ENCODE measurements around the gene COMMD7. TPM values are rescaled to one million over a fixed set of nuclear protein-coding genes. Genes with fewer than 3 reads are reported as not detected.
"Not testable (repeated sequence)": the region's sequence is repeated elsewhere in the genome, so short reads cannot be mapped to it uniquely, and the experiment has no call there.

COMMD7 gene
- total RNA-seq, 2 experiments from 2014 or later = 35.9 to 38.8 TPM

GRCh38 chr20:32711346-32711745 is 31.9 kb downstream of the COMMD7 start:
- no peak for ATAC-seq
- Mint-ChIP-seq H3K27ac (no peak overlapping the region), H3K4me3 (no peak overlapping the region), H3K9me3 (ENCODE audit: low read depth) (no peaks in the 10 kb centered on the region), H3K4me1 (peaks cover 7% of the 10 kb centered on the region), H3K27me3 (no peaks in the 10 kb centered on the region), H3K36me3 (ENCODE audit: low read depth) (peaks cover 8% of the 10 kb centered on the region)
- ChIA-PET POLR2A (no interaction called here), CTCF (interaction anchor here (0.6 to 1.0 kb wide), 2 partner anchors 51 to 70 kb away, joined by 3 to 4 read pairs; no protein-coding TSS in a partner anchor)
- intact Hi-C loops (cut with DNase I, micrococcal nuclease) = no loop called here
- no peak for DNase-seq

- intact Hi-C loops (cut with DNase I, micrococcal nuclease) = no loop called here
- ATAC-seq = no peak
- no peaks in the 10 kb centered on the region for H3K9me3 Mint-ChIP-seq (ENCODE audit: low read depth)
- peaks cover 7% of the 10 kb centered on the region for H3K4me1 Mint-ChIP-seq
- no peak overlapping the region for H3K27ac Mint-ChIP-seq
- H3K36me3 Mint-ChIP-seq (ENCODE audit: low read depth) = peaks cover 8% of the 10 kb centered on the region
- no peak overlapping the region for H3K4me3 Mint-ChIP-seq
- DNase-seq = no peak
- H3K27me3 Mint-ChIP-seq = no peaks in the 10 kb centered on the region
- ChIA-PET CTCF (interaction anchor here (0.6 to 1.5 kb wide), 3 partner anchors 31 to 69 kb away, joined by 3 to 9 read pairs (median 3); partner anchors contain the start of gene C20orf203), POLR2A (interaction anchor here (0.7 kb wide), 1 partner anchor 564 kb away, joined by 6 read pairs; no protein-coding TSS in a partner anchor)
Measured at GRCh38 chr20:32709632-32710121, 33.6 kb downstream of the COMMD7 start.

- CTCF ChIA-PET = interaction anchor here (0.6 to 1.5 kb wide), 3 partner anchors 32 to 69 kb away, joined by 3 to 9 read pairs (median 3); partner anchors contain the start of gene C20orf203
- H3K4me3 Mint-ChIP-seq; H3K27me3 Mint-ChIP-seq; ATAC-seq; H3K4me1 Mint-ChIP-seq; intact Hi-C loops (cut with DNase I, micrococcal nuclease); H3K9me3 Mint-ChIP-seq (ENCODE audit: low read depth); H3K27ac Mint-ChIP-seq; POLR2A ChIA-PET; DNase-seq: not testable (repeated sequence)
- H3K36me3 Mint-ChIP-seq (ENCODE audit: low read depth) = peaks cover 12% of the 10 kb centered on the region
Measured at GRCh38 chr20:32709029-32709631, 34.1 kb downstream of the COMMD7 start.

GRCh38 chr20:32707691-32708581 is 35.3 kb downstream of the COMMD7 start:
- peaks cover 7% of the 10 kb centered on the region for H3K36me3 Mint-ChIP-seq (ENCODE audit: low read depth)
- H3K4me1 Mint-ChIP-seq = peaks cover 7% of the 10 kb centered on the region
- POLR2A ChIA-PET = no interaction called here
- DNase-seq (no peak), ATAC-seq (peak; percentile 60)
- H3K4me3 Mint-ChIP-seq = no peak overlapping the region
- no peaks in the 10 kb centered on the region for H3K9me3 Mint-ChIP-seq (ENCODE audit: low read depth)
- H3K27ac Mint-ChIP-seq = peak overlapping the region; percentile 67
- intact Hi-C loops (cut with DNase I, micrococcal nuclease) = no loop called here
- CTCF ChIA-PET = interaction anchor here (1.5 kb wide), 1 partner anchor 70 kb away, joined by 9 read pairs; no protein-coding TSS in a partner anchor
- no peaks in the 10 kb centered on the region for H3K27me3 Mint-ChIP-seq

- Mint-ChIP-seq H3K4me3 (no peak overlapping the region), H3K4me1 (peaks cover 7% of the 10 kb centered on the region), H3K27me3 (no peaks in the 10 kb centered on the region), H3K27ac (no peak overlapping the region), H3K36me3 (ENCODE audit: low read depth) (peaks cover 7% of the 10 kb centered on the region), H3K9me3 (ENCODE audit: low read depth) (no peaks in the 10 kb centered on the region)
- intact Hi-C loops (cut with DNase I, micrococcal nuclease) = no loop called here
- ATAC-seq = no peak
- POLR2A ChIA-PET = no interaction called here
- CTCF ChIA-PET = interaction anchor here (0.6 kb wide), 1 partner anchor 540 kb away, joined by 4 read pairs; no protein-coding TSS in a partner anchor
- DNase-seq = no peak
Measured at GRCh38 chr20:32706486-32706885, 36.8 kb downstream of the COMMD7 start.

GRCh38 chr20:32702706-32703425 is 40.4 kb downstream of the COMMD7 start:
- POLR2A ChIA-PET = no interaction called here

GRCh38 chr20:32697608-32698007 is 45.7 kb downstream of the COMMD7 start:
- POLR2A ChIA-PET = no interaction called here
- H3K27ac Mint-ChIP-seq = no peak overlapping the region
- H3K36me3 Mint-ChIP-seq (ENCODE audit: low read depth) = no peaks in the 10 kb centered on the region
- ATAC-seq = no peak
- H3K9me3 Mint-ChIP-seq (ENCODE audit: low read depth) = no peaks in the 10 kb centered on the region
- H3K4me1 Mint-ChIP-seq = no peaks in the 10 kb centered on the region
- DNase-seq = no peak
- CTCF ChIA-PET = interaction anchor here (1.6 kb wide), 1 partner anchor 81 kb away, joined by 5 read pairs; no protein-coding TSS in a partner anchor
- no peak overlapping the region for H3K4me3 Mint-ChIP-seq
- H3K27me3 Mint-ChIP-seq = no peaks in the 10 kb centered on the region
- intact Hi-C loops (cut with DNase I, micrococcal nuclease) = no loop called here

More at GRCh38 chr20:32702706-32703425, 40.4 kb downstream of the COMMD7 start:
- H3K27me3 Mint-ChIP-seq = no peaks in the 10 kb centered on the region
- CTCF ChIA-PET = interaction anchor here (0.8 to 1.1 kb wide), 2 partner anchors 14 to 28 kb away, joined by 3 to 5 read pairs; no protein-coding TSS in a partner anchor
- no peaks in the 10 kb centered on the region for H3K9me3 Mint-ChIP-seq (ENCODE audit: low read depth)
- intact Hi-C loops (cut with DNase I, micrococcal nuclease) = no loop called here
- H3K36me3 Mint-ChIP-seq (ENCODE audit: low read depth) = peaks cover 7% of the 10 kb centered on the region
- ATAC-seq (no peak), DNase-seq (no peak)
- peaks cover 2% of the 10 kb centered on the region for H3K4me1 Mint-ChIP-seq
- no peak overlapping the region for H3K4me3 Mint-ChIP-seq
- no peak overlapping the region for H3K27ac Mint-ChIP-seq

- intact Hi-C loops (cut with DNase I, micrococcal nuclease) = no loop called here
- Mint-ChIP-seq H3K4me3 (no peak overlapping the region), H3K27me3 (no peaks in the 10 kb centered on the region), H3K36me3 (ENCODE audit: low read depth) (peaks cover 3% of the 10 kb centered on the region), H3K4me1 (no peaks in the 10 kb centered on the region), H3K9me3 (ENCODE audit: low read depth) (no peaks in the 10 kb centered on the region), H3K27ac (no peak overlapping the region)
- ATAC-seq = no peak
- POLR2A ChIA-PET = no interaction called here
- CTCF ChIA-PET = no interaction called here
- DNase-seq = no peak
Measured at GRCh38 chr20:32695089-32695488, 48.2 kb downstream of the COMMD7 start.

- ATAC-seq; H3K4me3 Mint-ChIP-seq; POLR2A ChIA-PET; intact Hi-C loops (cut with DNase I, micrococcal nuclease); DNase-seq; H3K27ac Mint-ChIP-seq; H3K27me3 Mint-ChIP-seq; H3K36me3 Mint-ChIP-seq (ENCODE audit: low read depth); H3K9me3 Mint-ChIP-seq (ENCODE audit: low read depth); H3K4me1 Mint-ChIP-seq: not testable (repeated sequence)
- CTCF ChIA-PET = interaction anchor here (0.7 kb wide), 1 partner anchor 95 kb away, joined by 3 read pairs; no protein-coding TSS in a partner anchor
Measured at GRCh38 chr20:32688966-32689365, 54.3 kb downstream of the COMMD7 start.

GRCh38 chr20:32687180-32687532 is 56.1 kb downstream of the COMMD7 start:
- CTCF ChIA-PET = interaction anchor here (0.7 to 1.7 kb wide), 2 partner anchors 13 to 91 kb away, joined by 4 to 7 read pairs; partner anchors contain the start of gene C20orf203
- intact Hi-C loops (cut with DNase I, micrococcal nuclease) = no loop called here
- ATAC-seq (no peak), DNase-seq (no peak)
- Mint-ChIP-seq H3K9me3 (ENCODE audit: low read depth) (no peaks in the 10 kb centered on the region), H3K4me3 (no peak overlapping the region), H3K4me1 (peaks cover 3% of the 10 kb centered on the region), H3K36me3 (ENCODE audit: low read depth) (peaks cover under 1% of the 10 kb centered on the region), H3K27me3 (no peaks in the 10 kb centered on the region), H3K27ac (no peak overlapping the region)
- POLR2A ChIA-PET = interaction anchor here (0.7 kb wide), 1 partner anchor 272 kb away, joined by 3 read pairs; no protein-coding TSS in a partner anchor
